Natural killer cell (primary cell): ENCODE measurements around the gene AP2S1. TPM values are rescaled to one million over a fixed set of nuclear protein-coding genes. Genes with fewer than 3 reads are reported as not detected.

Source experiments
- ATAC-seq, 3 donors: fragments of 150-1000 bp in 2 of 3; fragments of 200-7000 bp in 1 of 3; cut with Tn5 transposase; 1 replicate in 1 of 3; 2 replicates in 2 of 3; pipeline ENCODE4 v1.10.0; 2021; ENCODE audit warnings: mild to moderate bottlenecking in 2 of 3, moderate library complexity in 2 of 3
- DNase-seq, 2 donors: peaks; one replicate each; pipeline versions ENCODE4 v3.0.0 to v3.0.0-alpha.2; 2013 to 2021; ENCODE audit warnings: mixed read lengths in 1 of 2
- H3K27ac ChIP-seq: one replicate; pipeline ENCODE4 v1.5.1; 2013; ENCODE audit warnings: mild to moderate bottlenecking, low read length
- H3K27me3 ChIP-seq: one replicate; pipeline ENCODE4 v1.6.1; 2013; ENCODE audit warnings: low read length; ENCODE audit not compliant: control insufficient read depth, insufficient read depth
- H3K36me3 ChIP-seq: one replicate; pipeline ENCODE4 v1.6.1; 2013; ENCODE audit warnings: low read length; ENCODE audit not compliant: control insufficient read depth, insufficient read depth
- H3K4me1 ChIP-seq: one replicate; pipeline ENCODE4 v1.6.1; 2013; ENCODE audit warnings: low read length; ENCODE audit not compliant: control insufficient read depth, insufficient read depth
- H3K4me3 ChIP-seq: one replicate; pipeline ENCODE4 v1.5.1; 2013; ENCODE audit warnings: low read length
- H3K9me3 ChIP-seq: one replicate; pipeline ENCODE4 v1.6.1; 2013; ENCODE audit warnings: low read length; ENCODE audit not compliant: control insufficient read depth, insufficient read depth
- H3K27ac Mint-ChIP-seq, 2 donors: one replicate each; pipeline ENCODE4 v1.8.0; 2022; ENCODE audit warnings: mild to moderate bottlenecking in 2 of 2, mixed read lengths in 2 of 2, moderate library complexity in 1 of 2
- H3K27me3 Mint-ChIP-seq, 2 donors: one replicate each; pipeline ENCODE4 v1.8.0; 2022; ENCODE audit warnings: low read depth in 2 of 2, mixed read lengths in 2 of 2
- H3K36me3 Mint-ChIP-seq: one replicate; pipeline ENCODE4 v1.8.0; 2022; ENCODE audit warnings: mixed read lengths
- H3K4me1 Mint-ChIP-seq, 2 donors: one replicate each; pipeline ENCODE4 v1.8.0; 2022; ENCODE audit warnings: mixed read lengths in 2 of 2
- H3K4me3 Mint-ChIP-seq: one replicate; pipeline ENCODE4 v1.8.0; 2022; ENCODE audit warnings: mild to moderate bottlenecking, moderate library complexity, mixed read lengths
- H3K9me3 Mint-ChIP-seq, 2 donors: one replicate each; pipeline ENCODE4 v1.8.0; 2022; ENCODE audit warnings: mixed read lengths in 2 of 2
- WGBS: methylation state at CpG from one replicate; pipeline ENCODE4 v1.1.7; 2013; ENCODE audit warnings: missing lambda C conversion rate; ENCODE audit not compliant: insufficient coverage; 5-methylcytosine and 5-hydroxymethylcytosine counted together
- intact Hi-C: fragments of 100-400 bp; cut with micrococcal nuclease; formaldehyde crosslinking; loops from one replicate; pipeline ENCODE4 v1.14.2; 2022
- total RNA-seq, 4 donors: library from RNA; stranded (reverse); fragments of 120-200 nt in 1 of 4; gene quantifications; one replicate each; pipeline versions ENCODE4 v1.2.3 to v1.2.4, GENCODE V29; 2013 to 2022
- TF ChIP-seq, protein P1 (sequence below): fragments of 200-600 bp; IDR thresholded peaks from one replicate; pipeline ENCODE4 v1.8.0; 2022; ENCODE audit warnings: antibody characterized with exemption

The AP2S1 gene
- total RNA-seq, 3 donors from 2014 or later (not counting 1 experiment from before 2014, with no cell fraction given), result 45.0 to 49.1 (median 45.4) TPM

- H3K4me3 Mint-ChIP-seq, result peak overlapping the region; percentile 94
- H3K27me3 Mint-ChIP-seq, result no peaks in the 10 kb centered on the region
- Histone ChIP-seq H3K27me3 (no peaks in the 10 kb centered on the region), H3K4me1 (peaks cover 25% of the 10 kb centered on the region), H3K9me3 (no peaks in the 10 kb centered on the region), H3K27ac (no peak overlapping the region), H3K36me3 (peaks cover 2% of the 10 kb centered on the region), H3K4me3 (peak overlapping the region; percentile 61)
- intact Hi-C loops, result loop anchor here (10.0 kb wide), 1 partner anchor 425 kb away; the partner anchor contains the start of gene INAFM1
- TF ChIP-seq, protein P1, sequence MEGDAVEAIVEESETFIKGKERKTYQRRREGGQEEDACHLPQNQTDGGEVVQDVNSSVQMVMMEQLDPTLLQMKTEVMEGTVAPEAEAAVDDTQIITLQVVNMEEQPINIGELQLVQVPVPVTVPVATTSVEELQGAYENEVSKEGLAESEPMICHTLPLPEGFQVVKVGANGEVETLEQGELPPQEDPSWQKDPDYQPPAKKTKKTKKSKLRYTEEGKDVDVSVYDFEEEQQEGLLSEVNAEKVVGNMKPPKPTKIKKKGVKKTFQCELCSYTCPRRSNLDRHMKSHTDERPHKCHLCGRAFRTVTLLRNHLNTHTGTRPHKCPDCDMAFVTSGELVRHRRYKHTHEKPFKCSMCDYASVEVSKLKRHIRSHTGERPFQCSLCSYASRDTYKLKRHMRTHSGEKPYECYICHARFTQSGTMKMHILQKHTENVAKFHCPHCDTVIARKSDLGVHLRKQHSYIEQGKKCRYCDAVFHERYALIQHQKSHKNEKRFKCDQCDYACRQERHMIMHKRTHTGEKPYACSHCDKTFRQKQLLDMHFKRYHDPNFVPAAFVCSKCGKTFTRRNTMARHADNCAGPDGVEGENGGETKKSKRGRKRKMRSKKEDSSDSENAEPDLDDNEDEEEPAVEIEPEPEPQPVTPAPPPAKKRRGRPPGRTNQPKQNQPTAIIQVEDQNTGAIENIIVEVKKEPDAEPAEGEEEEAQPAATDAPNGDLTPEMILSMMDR, result no peak
- WGBS, result 82% methylated on average over 5 of the region's 5 CpGs
- H3K27ac Mint-ChIP-seq, result peak overlapping the region; percentile 84 to 95
- H3K9me3 Mint-ChIP-seq, result no peaks in the 10 kb centered on the region
- ATAC-seq (no peak), DNase-seq (no peak)
- peaks cover 17 to 30% of the 10 kb centered on the region in 2 donors for H3K4me1 Mint-ChIP-seq
- peaks cover 7% of the 10 kb centered on the region for H3K36me3 Mint-ChIP-seq
Measured at GRCh38 chr19:46849610-46850009, 1.0 kb downstream of the AP2S1 start.

- TF ChIP-seq, protein P1, result no peak
- Histone ChIP-seq H3K9me3 (no peaks in the 10 kb centered on the region), H3K4me1 (peaks cover 25% of the 10 kb centered on the region), H3K27ac (no peak overlapping the region), H3K36me3 (peaks cover 7% of the 10 kb centered on the region), H3K4me3 (no peak overlapping the region), H3K27me3 (no peaks in the 10 kb centered on the region)
- Mint-ChIP-seq H3K9me3 (no peaks in the 10 kb centered on the region), H3K27me3 (no peaks in the 10 kb centered on the region), H3K4me3 (no peak overlapping the region), H3K4me1 (peaks cover 17 to 30% of the 10 kb centered on the region in 2 donors), H3K36me3 (peaks cover 7% of the 10 kb centered on the region), H3K27ac (no peak overlapping the region)
- ATAC-seq, result no peak
- 96% methylated on average over 2 of the region's 2 CpGs for WGBS
- intact Hi-C loops, result no loop called here
- no peak for DNase-seq
Measured at GRCh38 chr19:46848389-46848788, 2.3 kb downstream of the AP2S1 start.

GRCh38 chr19:46847528-46847927 lies 3.1 kb downstream of the AP2S1 start:
- WGBS, result 94% methylated on average over 10 of the region's 11 CpGs
- H3K27ac Mint-ChIP-seq, result no peak overlapping the region
- intact Hi-C loops, result no loop called here
- H3K27me3 ChIP-seq, result no peaks in the 10 kb centered on the region
- peaks cover 7% of the 10 kb centered on the region for H3K36me3 Mint-ChIP-seq
- TF ChIP-seq, protein P1, result no peak
- H3K27me3 Mint-ChIP-seq, result no peaks in the 10 kb centered on the region
- ATAC-seq (no peak), DNase-seq (no peak)
- no peaks in the 10 kb centered on the region for H3K9me3 ChIP-seq
- no peak overlapping the region for H3K4me3 ChIP-seq
- H3K4me1 Mint-ChIP-seq, result peaks cover 17 to 37% of the 10 kb centered on the region in 2 donors
- no peaks in the 10 kb centered on the region for H3K9me3 Mint-ChIP-seq
- no peak overlapping the region for H3K4me3 Mint-ChIP-seq
- no peak overlapping the region for H3K27ac ChIP-seq
- peaks cover 15% of the 10 kb centered on the region for H3K36me3 ChIP-seq
- peaks cover 25% of the 10 kb centered on the region for H3K4me1 ChIP-seq

GRCh38 chr19:46845959-46846459 lies 4.6 kb downstream of the AP2S1 start:
- 85% methylated on average over 19 of the region's 19 CpGs for WGBS
- peaks cover 23% of the 10 kb centered on the region for H3K36me3 ChIP-seq
- Mint-ChIP-seq H3K9me3 (no peaks in the 10 kb centered on the region), H3K4me3 (no peak overlapping the region), H3K4me1 (peaks cover 16 to 37% of the 10 kb centered on the region in 2 donors), H3K27ac (no peak overlapping the region), H3K36me3 (peaks cover 7% of the 10 kb centered on the region), H3K27me3 (no peaks in the 10 kb centered on the region)
- DNase-seq (no peak), ATAC-seq (no peak)
- H3K27ac ChIP-seq, result no peak overlapping the region
- no peaks in the 10 kb centered on the region for H3K9me3 ChIP-seq
- no peak overlapping the region for H3K4me3 ChIP-seq
- intact Hi-C loops, result no loop called here
- no peaks in the 10 kb centered on the region for H3K27me3 ChIP-seq
- TF ChIP-seq, protein P1, result no peak
- H3K4me1 ChIP-seq, result peaks cover 25% of the 10 kb centered on the region
